ENCODE results near the gene MAP2K5. TPM values are rescaled to one million over a fixed set of nuclear protein-coding genes. Genes with fewer than 3 reads are reported as not detected.

MAP2K5 gene
- polyA plus RNA-seq, 1 donor from 2014 or later = 12.1 TPM

GRCh38 chr15:67722030-67722817, 179.7 kb downstream of the MAP2K5 start:
- H3K79me2 ChIP-seq (replicated peaks; ENCODE audit: insufficient read depth, low read length) = no peaks in the 10 kb centered on the region
- no peak overlapping the region for H3K4me2 ChIP-seq (ENCODE audit: low read length)
- H3K9me3 ChIP-seq (ENCODE audit: low read length) = no peaks in the 10 kb centered on the region
- H3F3A ChIP-seq (ENCODE audit: insufficient read depth, low read length, poor library complexity, severe bottlenecking) = no peaks in the 10 kb centered on the region
- H3K4me3 ChIP-seq (ENCODE audit: low read length) = no peak overlapping the region
- TF ChIP-seq REST (IDR thresholded peaks at IDR 0.05; ENCODE audit: borderline replicate concordance) (no peak), MXI1 (conservative IDR thresholded peaks at IDR 0.05; ENCODE audit: poor library complexity, severe bottlenecking) (no peak), EZH2 (IDR thresholded peaks at IDR 0.05; ENCODE audit: borderline replicate concordance, insufficient read depth, low read length, poor library complexity, severe bottlenecking) (no peak), CTCF (IDR thresholded peaks at IDR 0.05; ENCODE audit: poor library complexity, severe bottlenecking) (no peak), RAD21 (conservative IDR thresholded peaks at IDR 0.05) (no peak), EP300 (conservative IDR thresholded peaks at IDR 0.05; ENCODE audit: poor library complexity, severe bottlenecking) (no peak), SMC3 (conservative IDR thresholded peaks at IDR 0.05; ENCODE audit: poor library complexity) (no peak), POLR2AphosphoS5 (IDR thresholded peaks at IDR 0.05) (no peak), TAF1 (IDR thresholded peaks at IDR 0.05; ENCODE audit: low read depth) (no peak)
- H3K9ac ChIP-seq (ENCODE audit: low read length) = no peak overlapping the region
- H2AFZ ChIP-seq (ENCODE audit: low read depth, low read length) = no peak overlapping the region
- no peaks in the 10 kb centered on the region for H4K20me1 ChIP-seq (ENCODE audit: insufficient read depth)
- H3K27ac ChIP-seq (ENCODE audit: low read length) = no peak overlapping the region
- no peaks in the 10 kb centered on the region for H3K27me3 ChIP-seq (ENCODE audit: insufficient read depth, low read depth, low read length)
- H3K9me2 ChIP-seq (ENCODE audit: insufficient read depth, low read length) = no peaks in the 10 kb centered on the region
- no peaks in the 10 kb centered on the region for H3K36me3 ChIP-seq (ENCODE audit: insufficient read depth, low read length)

- no peak overlapping the region for H2AFZ ChIP-seq (ENCODE audit: low read depth, low read length)
- no peak overlapping the region for H3K4me2 ChIP-seq (ENCODE audit: low read length)
- H4K20me1 ChIP-seq (ENCODE audit: insufficient read depth) = no peaks in the 10 kb centered on the region
- H3K9me2 ChIP-seq (ENCODE audit: insufficient read depth, low read length) = no peaks in the 10 kb centered on the region
- no peaks in the 10 kb centered on the region for H3K27me3 ChIP-seq (ENCODE audit: insufficient read depth, low read depth, low read length)
- no peak for TF ChIP-seq SMC3 (conservative IDR thresholded peaks at IDR 0.05; ENCODE audit: poor library complexity)
- TF ChIP-seq MXI1 (conservative IDR thresholded peaks at IDR 0.05; ENCODE audit: poor library complexity, severe bottlenecking) = no peak
- no peak for TF ChIP-seq TAF1 (IDR thresholded peaks at IDR 0.05; ENCODE audit: low read depth)
- TF ChIP-seq EP300 (conservative IDR thresholded peaks at IDR 0.05; ENCODE audit: poor library complexity, severe bottlenecking) = no peak
- H3F3A ChIP-seq (ENCODE audit: insufficient read depth, low read length, poor library complexity, severe bottlenecking) = no peaks in the 10 kb centered on the region
- no peaks in the 10 kb centered on the region for H3K36me3 ChIP-seq (ENCODE audit: insufficient read depth, low read length)
- H3K9me3 ChIP-seq (ENCODE audit: low read length) = no peaks in the 10 kb centered on the region
- no peak overlapping the region for H3K9ac ChIP-seq (ENCODE audit: low read length)
- H3K27ac ChIP-seq (ENCODE audit: low read length) = no peak overlapping the region
- H3K79me2 ChIP-seq (replicated peaks; ENCODE audit: insufficient read depth, low read length) = no peaks in the 10 kb centered on the region
- H3K4me3 ChIP-seq (ENCODE audit: low read length) = no peak overlapping the region
These were observed 181.0 kb downstream of the MAP2K5 start for GRCh38 chr15:67723294-67724024.
